Measurements from ENCODE around the gene NCOA6. TPM values are rescaled to one million over a fixed set of nuclear protein-coding genes. Genes with fewer than 3 reads are reported as not detected.
"Not testable (repeated sequence)": the region's sequence is repeated elsewhere in the genome, so short reads cannot be mapped to it uniquely, and the experiment has no call there.

Gene NCOA6
- total RNA-seq, 4 donors from 2014 or later: 3.1 to 39.2 (median 10.5) TPM

GRCh38 chr20:34792687-34793363, 32.6 kb downstream of the NCOA6 start:
- no peak overlapping the region for H3K4me3 ChIP-seq
- no peaks in the 10 kb centered on the region for H3K27me3 ChIP-seq
- no peak overlapping the region for H3K27ac ChIP-seq
- intact Hi-C loops (cut with DNase I; ENCODE audit: low total_unique reads): no loop called here
- H3K4me1 ChIP-seq: no peaks in the 10 kb centered on the region
- H3K36me3 ChIP-seq: no peaks in the 10 kb centered on the region
- H3K9me3 ChIP-seq: no peaks in the 10 kb centered on the region
- no peak for DNase-seq
- TF ChIP-seq CTCF (IDR thresholded peaks at IDR 0.05) (no peak), POLR2A (IDR thresholded peaks at IDR 0.05) (no peak)

GRCh38 chr20:34791289-34792020, 34.0 kb downstream of the NCOA6 start:
- DNase-seq: no peak
- H3K9me3 ChIP-seq: no peaks in the 10 kb centered on the region
- H3K36me3 ChIP-seq: no peaks in the 10 kb centered on the region
- H3K27me3 ChIP-seq: no peaks in the 10 kb centered on the region
- TF ChIP-seq POLR2A (IDR thresholded peaks at IDR 0.05) (no peak), CTCF (IDR thresholded peaks at IDR 0.05) (no peak)
- H3K4me1 ChIP-seq: no peaks in the 10 kb centered on the region
- intact Hi-C loops (cut with DNase I; ENCODE audit: low total_unique reads): no loop called here
- H3K4me3 ChIP-seq: no peak overlapping the region
- no peak overlapping the region for H3K27ac ChIP-seq

GRCh38 chr20:34781220-34781619, 44.2 kb downstream of the NCOA6 start:
- Histone ChIP-seq H3K4me1 (no peaks in the 10 kb centered on the region), H3K9me3 (no peaks in the 10 kb centered on the region), H3K27me3 (no peaks in the 10 kb centered on the region), H3K4me3 (no peak overlapping the region), H3K36me3 (no peaks in the 10 kb centered on the region), H3K27ac (no peak overlapping the region)
- intact Hi-C loops (cut with DNase I; ENCODE audit: low total_unique reads): no loop called here
- TF ChIP-seq POLR2A (IDR thresholded peaks at IDR 0.05) (no peak), CTCF (IDR thresholded peaks at IDR 0.05) (no peak)
- DNase-seq: no peak

- DNase-seq; H3K4me1 ChIP-seq; H3K9me3 ChIP-seq; H3K4me3 ChIP-seq; intact Hi-C loops (cut with DNase I; ENCODE audit: low total_unique reads); H3K27ac ChIP-seq; H3K27me3 ChIP-seq; H3K36me3 ChIP-seq: not testable (repeated sequence)
Observed at GRCh38 chr20:34780291-34780690, 45.2 kb downstream of the NCOA6 start.

GRCh38 chr20:34776177-34776576, 49.3 kb downstream of the NCOA6 start:
- H3K36me3 ChIP-seq: no peaks in the 10 kb centered on the region
- TF ChIP-seq POLR2A (IDR thresholded peaks at IDR 0.05) (no peak), CTCF (IDR thresholded peaks at IDR 0.05) (no peak)
- H3K27ac ChIP-seq: no peak overlapping the region
- H3K27me3 ChIP-seq: no peaks in the 10 kb centered on the region
- DNase-seq: no peak
- intact Hi-C loops (cut with DNase I; ENCODE audit: low total_unique reads): no loop called here
- H3K9me3 ChIP-seq: no peaks in the 10 kb centered on the region
- no peak overlapping the region for H3K4me3 ChIP-seq
- no peaks in the 10 kb centered on the region for H3K4me1 ChIP-seq

All from uterus (tissue), 4 donors.